Measurements from ENCODE around the gene TLR8. TPM values are rescaled to one million over a fixed set of nuclear protein-coding genes. Genes with fewer than 3 reads are reported as not detected.

TLR8 gene
- total RNA-seq: not detected
- polyA plus RNA-seq (2013, experiment 1 of 2): not detected
- not detected for polyA plus RNA-seq (2013, experiment 2 of 2)
- long read RNA-seq, experiment 1: 0 reads
- long read RNA-seq, experiment 2: 0 reads
- long read RNA-seq, experiment 3: 0 reads
- long read RNA-seq, experiment 4: 0 reads

DNA sequence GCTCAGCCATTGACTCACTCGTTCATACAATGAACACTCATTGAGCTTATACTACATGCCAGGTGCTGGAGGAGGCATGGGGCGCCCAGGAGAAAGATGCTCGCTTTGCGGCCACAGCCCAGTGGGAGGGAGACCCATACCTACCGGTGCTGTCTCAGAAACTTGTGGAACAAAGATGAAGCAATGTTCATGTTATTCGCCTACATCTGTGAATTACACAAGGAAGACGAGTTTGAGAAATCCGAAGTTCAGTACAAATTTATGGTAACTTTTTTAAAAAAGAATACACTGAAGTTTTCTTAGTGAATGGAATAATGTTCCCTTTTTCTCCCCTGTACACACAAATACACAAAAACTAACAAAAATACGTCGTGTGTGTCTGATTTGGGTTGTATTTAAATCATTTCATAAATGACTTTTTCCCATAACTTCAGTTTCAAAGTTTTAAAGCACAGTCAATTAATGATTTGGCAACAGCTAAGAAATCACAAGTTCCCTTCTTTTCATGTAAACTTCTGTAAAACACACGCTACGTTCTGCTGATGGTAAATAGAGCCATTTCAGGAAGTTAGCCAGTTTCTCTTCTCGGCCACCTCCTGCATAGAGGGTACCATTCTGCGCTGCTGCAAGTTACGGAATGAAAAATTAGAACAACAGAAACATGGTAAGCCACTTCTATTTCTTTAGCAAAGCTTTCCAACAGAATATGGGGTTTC, at the start of gene TLR8:
Gene TLR8 (plus strand): TSS at position 575 of the 716 bp plus-strand sequence. CDS start 87 bp downstream, at position 662.
- no peak for DNase-seq
- TF ChIP-seq, protein P1, sequence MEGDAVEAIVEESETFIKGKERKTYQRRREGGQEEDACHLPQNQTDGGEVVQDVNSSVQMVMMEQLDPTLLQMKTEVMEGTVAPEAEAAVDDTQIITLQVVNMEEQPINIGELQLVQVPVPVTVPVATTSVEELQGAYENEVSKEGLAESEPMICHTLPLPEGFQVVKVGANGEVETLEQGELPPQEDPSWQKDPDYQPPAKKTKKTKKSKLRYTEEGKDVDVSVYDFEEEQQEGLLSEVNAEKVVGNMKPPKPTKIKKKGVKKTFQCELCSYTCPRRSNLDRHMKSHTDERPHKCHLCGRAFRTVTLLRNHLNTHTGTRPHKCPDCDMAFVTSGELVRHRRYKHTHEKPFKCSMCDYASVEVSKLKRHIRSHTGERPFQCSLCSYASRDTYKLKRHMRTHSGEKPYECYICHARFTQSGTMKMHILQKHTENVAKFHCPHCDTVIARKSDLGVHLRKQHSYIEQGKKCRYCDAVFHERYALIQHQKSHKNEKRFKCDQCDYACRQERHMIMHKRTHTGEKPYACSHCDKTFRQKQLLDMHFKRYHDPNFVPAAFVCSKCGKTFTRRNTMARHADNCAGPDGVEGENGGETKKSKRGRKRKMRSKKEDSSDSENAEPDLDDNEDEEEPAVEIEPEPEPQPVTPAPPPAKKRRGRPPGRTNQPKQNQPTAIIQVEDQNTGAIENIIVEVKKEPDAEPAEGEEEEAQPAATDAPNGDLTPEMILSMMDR (conservative IDR thresholded peaks at IDR 0.05): no peak
- H3K36me3 ChIP-seq (ENCODE audit: control insufficient read depth, insufficient read depth, low read length): no peaks in the 10 kb centered on the region
- Mint-ChIP-seq H3K4me1 (no peaks in the 10 kb centered on the region), H3K27ac (no peak within 1 kb of the TSS), H3K4me3 (no peak within 1 kb of the TSS), H3K9me3 (peaks cover 67% of the 10 kb centered on the region), H3K27me3 (ENCODE audit: insufficient read depth) (no peaks in the 10 kb centered on the region), H3K36me3 (ENCODE audit: low read depth) (no peaks in the 10 kb centered on the region)
- no peaks in the 10 kb centered on the region for H3K27me3 ChIP-seq (ENCODE audit: control insufficient read depth, insufficient read depth, low read length, poor library complexity, severe bottlenecking)
- no peak within 1 kb of the TSS for H3K4me3 ChIP-seq (ENCODE audit: low read length)
- H3K27ac ChIP-seq (ENCODE audit: low read depth, low read length): no peak within 1 kb of the TSS
- no peaks in the 10 kb centered on the region for H3K4me1 ChIP-seq (ENCODE audit: control insufficient read depth, insufficient read depth, low read length)
- 95% methylated on average over 4 to 12 of the region's 15 CpGs for WGBS, 2 experiments (ENCODE audit: insufficient coverage in 1 of 2, insufficient read length in 1 of 2)
- H3K9me3 ChIP-seq (ENCODE audit: control insufficient read depth, low read length): no peaks in the 10 kb centered on the region
- no peak within 1 kb of the TSS for H3K9ac ChIP-seq (ENCODE audit: extremely low read depth, low read length, poor library complexity, severe bottlenecking)

DNA sequence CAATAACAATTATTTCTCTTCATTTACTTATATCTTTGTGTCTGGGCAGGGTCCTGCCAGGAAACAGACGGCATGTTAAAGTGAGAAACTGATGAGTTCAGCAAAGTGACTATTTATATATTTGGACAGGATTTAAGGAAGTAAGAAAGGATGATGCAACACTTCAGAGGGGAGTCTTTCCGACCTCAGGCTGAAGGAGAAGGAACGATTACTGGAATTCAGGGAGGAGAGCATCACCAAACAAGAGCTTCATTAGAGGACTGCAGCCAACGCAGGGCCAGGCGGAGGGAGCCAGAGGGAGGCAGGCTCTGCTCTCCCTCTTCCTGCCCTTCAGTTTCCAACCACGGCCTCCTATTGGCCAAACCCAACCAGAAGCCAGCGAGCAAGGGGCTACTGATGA, 41.1 kb upstream of the TLR8 start:
- no peaks in the 10 kb centered on the region for H3K27me3 Mint-ChIP-seq (ENCODE audit: insufficient read depth)
- H3K27ac ChIP-seq (ENCODE audit: low read depth, low read length): no peak overlapping the region
- H3K4me1 Mint-ChIP-seq: no peaks in the 10 kb centered on the region
- H3K36me3 Mint-ChIP-seq (ENCODE audit: low read depth): no peaks in the 10 kb centered on the region
- H3K9ac ChIP-seq (ENCODE audit: extremely low read depth, low read length, poor library complexity, severe bottlenecking): no peak overlapping the region
- no peaks in the 10 kb centered on the region for H3K36me3 ChIP-seq (ENCODE audit: control insufficient read depth, insufficient read depth, low read length)
- H3K9me3 ChIP-seq (ENCODE audit: control insufficient read depth, low read length): peaks cover 4% of the 10 kb centered on the region
- peaks cover 76% of the 10 kb centered on the region for H3K9me3 Mint-ChIP-seq
- no peak overlapping the region for H3K4me3 ChIP-seq (ENCODE audit: low read length)
- TF ChIP-seq, protein P1 (conservative IDR thresholded peaks at IDR 0.05): no peak
- no peak overlapping the region for H3K4me3 Mint-ChIP-seq
- H3K4me1 ChIP-seq (ENCODE audit: control insufficient read depth, insufficient read depth, low read length): no peaks in the 10 kb centered on the region
- no peak overlapping the region for H3K27ac Mint-ChIP-seq
- no peak for DNase-seq
- 92 to 100% methylated on average over 1 to 7 of the region's 7 CpGs for WGBS, 2 experiments (ENCODE audit: insufficient coverage in 1 of 2, insufficient read length in 1 of 2)
- H3K27me3 ChIP-seq (ENCODE audit: control insufficient read depth, insufficient read depth, low read length, poor library complexity, severe bottlenecking): no peaks in the 10 kb centered on the region

DNA sequence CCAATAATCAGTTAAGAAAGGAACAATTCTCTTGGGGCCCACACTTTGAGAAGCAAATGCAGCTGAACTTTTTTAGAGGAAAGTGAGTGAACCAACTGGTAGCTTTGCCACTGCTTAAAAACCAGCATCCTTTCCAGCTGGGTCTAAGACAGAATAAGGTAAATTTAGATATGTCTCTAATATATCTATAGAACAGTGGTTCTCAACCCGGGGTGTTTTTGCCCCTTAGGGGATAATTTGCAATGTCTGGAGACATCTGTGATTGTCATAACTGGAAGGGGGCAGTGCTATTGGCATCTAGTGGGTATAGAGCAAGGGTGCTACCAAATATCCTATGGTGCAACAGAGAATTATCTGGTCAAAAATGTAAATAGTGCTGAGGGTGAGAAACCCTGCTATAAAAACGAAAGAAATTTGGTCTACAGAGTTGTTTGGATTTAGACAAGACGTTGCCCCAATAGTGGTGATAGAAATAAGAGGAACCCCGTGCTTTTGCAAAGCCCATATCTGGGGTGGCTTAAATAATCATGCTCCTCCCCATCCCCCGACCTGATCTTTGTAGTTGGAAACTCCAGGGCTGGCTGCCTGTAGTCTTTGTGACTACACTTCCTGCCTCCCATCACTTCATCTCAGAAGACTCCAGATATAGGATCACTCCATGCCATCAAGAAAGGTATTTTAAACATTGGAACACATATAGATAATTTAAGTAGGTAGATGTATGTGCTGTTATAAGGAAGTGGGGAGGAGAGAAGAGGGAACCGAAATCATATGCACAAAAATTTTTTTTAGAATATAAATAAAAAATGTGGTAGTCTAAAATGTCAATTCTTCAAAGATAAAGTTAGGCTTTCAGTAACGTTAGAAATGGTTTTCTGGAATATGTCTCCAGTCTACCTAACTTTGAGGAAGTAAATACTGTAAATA, 39.7 kb upstream of the TLR8 start, which contains the start of gene TLR7:
Gene TLR7 (plus strand): TSS at position 622 of the 927 bp plus-strand sequence. CDS start 507 bp downstream, outside the sequence.
- H3K9me3 Mint-ChIP-seq: peaks cover 77% of the 10 kb centered on the region
- no peak for DNase-seq
- Histone ChIP-seq H3K27ac (ENCODE audit: low read depth, low read length) (no peak within 1 kb of the TSS), H3K4me1 (ENCODE audit: control insufficient read depth, insufficient read depth, low read length) (no peaks in the 10 kb centered on the region), H3K9me3 (ENCODE audit: control insufficient read depth, low read length) (peaks cover 4% of the 10 kb centered on the region), H3K4me3 (ENCODE audit: low read length) (no peak within 1 kb of the TSS), H3K27me3 (ENCODE audit: control insufficient read depth, insufficient read depth, low read length, poor library complexity, severe bottlenecking) (no peaks in the 10 kb centered on the region), H3K9ac (ENCODE audit: extremely low read depth, low read length, poor library complexity, severe bottlenecking) (no peak within 1 kb of the TSS), H3K36me3 (ENCODE audit: control insufficient read depth, insufficient read depth, low read length) (no peaks in the 10 kb centered on the region)
- TF ChIP-seq, protein P1 (conservative IDR thresholded peaks at IDR 0.05): no peak
- 80 to 83% methylated on average over 1 to 6 of the region's 7 CpGs for WGBS, 2 experiments (ENCODE audit: insufficient coverage in 1 of 2, insufficient read length in 1 of 2)
- H3K4me3 Mint-ChIP-seq: no peak within 1 kb of the TSS
- no peaks in the 10 kb centered on the region for H3K27me3 Mint-ChIP-seq (ENCODE audit: insufficient read depth)
- H3K27ac Mint-ChIP-seq: no peak within 1 kb of the TSS
- H3K4me1 Mint-ChIP-seq: no peaks in the 10 kb centered on the region
- H3K36me3 Mint-ChIP-seq (ENCODE audit: low read depth): no peaks in the 10 kb centered on the region
